Liver (tissue), 9 donors: ENCODE results near the gene PKHD1. TPM values are rescaled to one million over a fixed set of nuclear protein-coding genes. Genes with fewer than 3 reads are reported as not detected.

Experiments
- DNase-seq: peaks from one replicate; pipeline ENCODE4 v3.0.0-alpha.2; 2017; ENCODE audit warnings: low spot score
- H3K27ac ChIP-seq, 2 donors: one replicate each; pipeline ENCODE4 v1.7.0; 2013; ENCODE audit warnings: inconsistent platforms in 2 of 2, low read length in 2 of 2, control low read depth in 1 of 2, low read depth in 1 of 2, mild to moderate bottlenecking in 1 of 2
- H3K27me3 ChIP-seq, 4 donors: one replicate each; pipeline versions ENCODE4 v1.6.1 to v1.7.0; 2013; ENCODE audit warnings: low read length in 3 of 4, inconsistent platforms in 1 of 4, mild to moderate bottlenecking in 1 of 4, moderate library complexity in 1 of 4; ENCODE audit not compliant: control insufficient read depth in 4 of 4, insufficient read depth in 4 of 4
- H3K36me3 ChIP-seq, 4 donors: one replicate each; pipeline versions ENCODE4 v1.6.1 to v1.7.0; 2013; ENCODE audit warnings: low read length in 3 of 4, mild to moderate bottlenecking in 3 of 4, low read depth in 1 of 4, moderate library complexity in 1 of 4; ENCODE audit not compliant: control insufficient read depth in 4 of 4, insufficient read depth in 3 of 4
- H3K4me1 ChIP-seq, 4 donors: one replicate each; pipeline versions ENCODE4 v1.6.1 to v1.7.0; 2013; ENCODE audit warnings: low read length in 3 of 4, mild to moderate bottlenecking in 3 of 4, moderate library complexity in 1 of 4; ENCODE audit not compliant: control insufficient read depth in 4 of 4, insufficient read depth in 4 of 4
- H3K4me3 ChIP-seq, 3 donors: one replicate each; pipeline versions ENCODE4 v1.6.1 to v1.7.0; 2013; ENCODE audit warnings: low read length in 3 of 3, control low read depth in 1 of 3, low read depth in 1 of 3, mild to moderate bottlenecking in 1 of 3
- H3K9ac ChIP-seq, 2 donors: one replicate each; pipeline ENCODE4 v1.7.0; 2013; ENCODE audit warnings: low read length in 2 of 2, mild to moderate bottlenecking in 2 of 2, moderate library complexity in 2 of 2, control low read depth in 1 of 2, low read depth in 1 of 2
- H3K9me3 ChIP-seq, 4 donors: one replicate each; pipeline versions ENCODE4 v1.6.1 to v1.7.0; 2013; ENCODE audit warnings: low read length in 3 of 4; ENCODE audit not compliant: control insufficient read depth in 4 of 4
- ATF3 ChIP-seq: IDR thresholded peaks from 2 replicates; pipeline ENCODE4 v1.6.1; 2016; ENCODE audit warnings: antibody characterized with exemption
- CTCF ChIP-seq: fragments of 150-350 bp; IDR thresholded peaks from 2 replicates; pipeline ENCODE4 v1.5.1; 2017; ENCODE audit warnings: improper control_type of control experiment, low read depth, low read length; ENCODE audit not compliant: missing input control
- EGR1 ChIP-seq, 2 donors: IDR thresholded peaks; 2 replicates each; pipeline ENCODE4 v1.6.1; 2016 to 2018; ENCODE audit warnings: antibody characterized with exemption in 2 of 2, low read depth in 2 of 2
- FOXA1 ChIP-seq: IDR thresholded peaks from 2 replicates; pipeline ENCODE4 v1.6.1; 2016; ENCODE audit warnings: antibody characterized with exemption
- FOXA2 ChIP-seq: IDR thresholded peaks from 2 replicates; pipeline ENCODE4 v1.6.1; 2016; ENCODE audit warnings: antibody characterized with exemption
- GABPA ChIP-seq, 2 donors: IDR thresholded peaks in 1 of 2; conservative IDR thresholded peaks in 1 of 2; 2 replicates each; pipeline ENCODE4 v1.6.1; 2016; ENCODE audit warnings: antibody characterized with exemption in 2 of 2, mild to moderate bottlenecking in 1 of 2, moderate library complexity in 1 of 2
- HNF4A ChIP-seq, 2 donors: conservative IDR thresholded peaks; 2 replicates each; pipeline ENCODE4 v1.6.1; 2016; ENCODE audit warnings: antibody characterized with exemption in 2 of 2, mild to moderate bottlenecking in 2 of 2
- HNF4G ChIP-seq: IDR thresholded peaks from 2 replicates; pipeline ENCODE4 v1.6.1; 2016; ENCODE audit warnings: antibody characterized with exemption
- JUND ChIP-seq, 2 donors: IDR thresholded peaks; 2 replicates each; pipeline ENCODE4 v1.6.1; 2016; ENCODE audit warnings: antibody characterized with exemption in 2 of 2
- MAX ChIP-seq: IDR thresholded peaks from 2 replicates; pipeline ENCODE4 v1.6.1; 2016; ENCODE audit warnings: antibody characterized with exemption
- NR2F2 ChIP-seq: IDR thresholded peaks from 2 replicates; pipeline ENCODE4 v1.6.1; 2016; ENCODE audit warnings: antibody characterized with exemption
- RAD21 ChIP-seq, 2 donors: IDR thresholded peaks; 2 replicates each; pipeline ENCODE4 v1.6.1; 2016; ENCODE audit warnings: antibody characterized with exemption in 2 of 2, mild to moderate bottlenecking in 2 of 2
- REST ChIP-seq: IDR thresholded peaks from 2 replicates; pipeline ENCODE4 v1.6.1; 2016; ENCODE audit warnings: antibody characterized with exemption, mild to moderate bottlenecking
- RXRA ChIP-seq, 2 donors: IDR thresholded peaks; 2 replicates each; pipeline ENCODE4 v1.6.1; 2017 to 2018; ENCODE audit warnings: antibody characterized with exemption in 2 of 2, mild to moderate bottlenecking in 1 of 2
- SP1 ChIP-seq: IDR thresholded peaks from 2 replicates; pipeline ENCODE4 v1.6.1; 2018; ENCODE audit warnings: antibody characterized with exemption, mild to moderate bottlenecking
- TAF1 ChIP-seq: conservative IDR thresholded peaks from 2 replicates; pipeline ENCODE4 v1.6.1; 2016; ENCODE audit warnings: antibody characterized with exemption, mild to moderate bottlenecking
- YY1 ChIP-seq: IDR thresholded peaks from 2 replicates; pipeline ENCODE4 v1.6.1; 2016; ENCODE audit warnings: antibody characterized with exemption, mild to moderate bottlenecking
- ZBTB33 ChIP-seq: IDR thresholded peaks from 2 replicates; pipeline ENCODE4 v1.6.1; 2016; ENCODE audit warnings: antibody characterized with exemption
- WGBS: extraction: QIAGEN DNeasy Blood & Tissue Kit; methylation state at CpG from one replicate; pipeline ENCODE4 v1.1.7; 2013; 5-methylcytosine and 5-hydroxymethylcytosine counted together
- polyA plus RNA-seq, 2 donors: library from polyadenylated mRNA; stranded (reverse) in 1 of 2; unstranded in 1 of 2; fragments of 200-250 nt in 1 of 2; fragments of >200 nt in 1 of 2; fragmentation: Nextera tagmentation in 1 of 2; extraction: Ambion mirVana in 1 of 2; gene quantifications; one replicate each; pipeline versions ENCODE4 v1.2.1 to v1.2.3, GENCODE V29; 2013 to 2015
- total RNA-seq, 2 donors: library from RNA; depleted of rRNA; stranded (reverse); fragments of >200 nt; gene quantifications; one replicate each; pipeline ENCODE4 v1.2.3, GENCODE V29; 2014
- donor health status: healthy.
- donor health status: healthy.
- donor health status: healthy.
- donor health status: healthy.
- donor health status: healthy.

PKHD1 gene
- total and polyA plus RNA-seq, 4 donors = 0.45 to 10.6 (median 3.2) TPM

- WGBS = 70% methylated on average over 2 of the region's 2 CpGs
- TF ChIP-seq FOXA1 (no peak), SP1 (no peak), CTCF (no peak), JUND (IDR thresholded peaks at IDR 0.05) (no peak), FOXA2 (no peak), TAF1 (no peak), MAX (no peak), YY1 (no peak), RAD21 (IDR thresholded peaks at IDR 0.05) (no peak), NR2F2 (no peak), ATF3 (no peak), HNF4G (no peak), REST (no peak), GABPA (IDR thresholded peaks at IDR 0.05 in 1 of 2, conservative IDR thresholded peaks at IDR 0.05 in 1 of 2) (no peak), HNF4A (conservative IDR thresholded peaks at IDR 0.05) (no peak), ZBTB33 (no peak), RXRA (IDR thresholded peaks at IDR 0.05) (no peak), EGR1 (IDR thresholded peaks at IDR 0.05; ENCODE audit: low read depth in 2 of 2) (no peak)
- H3K9ac ChIP-seq = no peak overlapping the region
- H3K27me3 ChIP-seq = no peaks in the 10 kb centered on the region
- no peaks in the 10 kb centered on the region for H3K9me3 ChIP-seq
- H3K4me3 ChIP-seq = no peak overlapping the region
- no peak overlapping the region for H3K27ac ChIP-seq
- no peak for DNase-seq
- no peaks in the 10 kb centered on the region for H3K4me1 ChIP-seq
- peaks cover 0 to 2% (median 0%) of the 10 kb centered on the region in 4 donors for H3K36me3 ChIP-seq
Observed at GRCh38 chr6:51866867-51867266, 220.5 kb downstream of the PKHD1 start.
